H1 (cell line): Measurements from ENCODE around the gene WDR77. TPM values are rescaled to one million over a fixed set of nuclear protein-coding genes. Genes with fewer than 3 reads are reported as not detected.

Source experiments
- CTCF ChIA-PET: fragments of 300-600 bp; sonication (Branson Sonifier 250); formaldehyde crosslinking; loops from one replicate; lab custom pipeline; 2021; ENCODE audit not compliant: partially characterized antibody; lab: Charles Lee
- POLR2A ChIA-PET: fragments of 300-600 bp; sonication (Branson Sonifier 250); formaldehyde crosslinking; loops from one replicate; lab custom pipeline; 2021; ENCODE audit warnings: inconsistent platforms; ENCODE audit not compliant: partially characterized antibody; lab: Charles Lee
- DNase-seq, 2 experiments: peaks; one replicate each; pipeline versions ENCODE4 v3.0.0 to v3.0.0-alpha.2; 2010 to 2022; ENCODE audit warnings: low spot score in 2 of 2, low read depth in 1 of 2, mixed read lengths in 1 of 2
- FAIRE-seq: peaks from 2 replicates; lab custom pipeline; 2011; peaks lifted over from hg19 to GRCh38; lab: Jason Lieb, UNC
- H2AFZ ChIP-seq: 2 replicates; pipeline ENCODE4 v1.8.1; 2012; ENCODE audit warnings: low read length, inconsistent platforms
- H2AK5ac ChIP-seq: 2 replicates; pipeline ENCODE4 v1.6.1; 2013; ENCODE audit warnings: low read depth, low read length
- H2BK120ac ChIP-seq: replicated peaks from 2 replicates; pipeline ENCODE3; 2013; ENCODE audit warnings: low read depth, low read length, inconsistent platforms
- H2BK12ac ChIP-seq: 2 replicates; pipeline ENCODE4 v1.6.1; 2013; ENCODE audit warnings: low read depth, low read length
- H2BK15ac ChIP-seq: 2 replicates; pipeline ENCODE4 v1.6.1; 2013; ENCODE audit warnings: low read length
- H2BK20ac ChIP-seq: 2 replicates; pipeline ENCODE4 v1.6.1; 2013; ENCODE audit warnings: low read length
- H2BK5ac ChIP-seq: 2 replicates; pipeline ENCODE4 v1.6.1; 2013; ENCODE audit warnings: low read depth, low read length
- H3K14ac ChIP-seq: 2 replicates; pipeline ENCODE4 v1.6.1; 2013; ENCODE audit warnings: inconsistent platforms; ENCODE audit not compliant: insufficient read length
- H3K18ac ChIP-seq: 2 replicates; pipeline ENCODE4 v1.6.1; 2013; ENCODE audit warnings: low read length; ENCODE audit errors: extremely low read depth
- H3K23ac ChIP-seq: 2 replicates; pipeline ENCODE4 v1.6.1; 2013; ENCODE audit warnings: inconsistent platforms; ENCODE audit not compliant: insufficient read length
- H3K23me2 ChIP-seq: 2 replicates; pipeline ENCODE4 v1.6.1; 2013; ENCODE audit warnings: low read depth, low read length
- H3K27ac ChIP-seq: 2 replicates; pipeline ENCODE4 v1.6.1; 2011; ENCODE audit warnings: low read depth, low read length, inconsistent platforms
- H3K27me3 ChIP-seq, 4 experiments: replicated peaks in 1 of 4; 1 replicate in 1 of 4; 2 replicates in 3 of 4; pipeline versions ENCODE4 v1.6.1 to v1.8.1; 2011 to 2013; ENCODE audit warnings: low read length in 3 of 4, mild to moderate bottlenecking in 3 of 4, inconsistent platforms in 2 of 4, mixed read lengths in 2 of 4, moderate library complexity in 1 of 4; ENCODE audit not compliant: control insufficient read depth in 3 of 4, insufficient read depth in 3 of 4; ENCODE audit errors: extremely low read depth in 1 of 4
- H3K36me3 ChIP-seq, 4 experiments: 2 replicates each; pipeline versions ENCODE4 v1.6.1 to v1.8.1; 2011 to 2013; ENCODE audit warnings: mild to moderate bottlenecking in 4 of 4, low read length in 3 of 4, moderate library complexity in 2 of 4, control low read depth in 1 of 4, inconsistent platforms in 1 of 4; ENCODE audit not compliant: insufficient read depth in 4 of 4, control insufficient read depth in 2 of 4
- H3K4ac ChIP-seq: replicated peaks from 2 replicates; pipeline ENCODE3; 2013; ENCODE audit warnings: low read length, low read depth, mixed read lengths, inconsistent platforms; ENCODE audit not compliant: insufficient read length
- H3K4me1 ChIP-seq, 4 experiments: replicated peaks in 1 of 4; 1 replicate in 1 of 4; 2 replicates in 3 of 4; pipeline versions ENCODE4 v1.6.1 to v1.8.1; 2011 to 2013; ENCODE audit warnings: low read length in 3 of 4, inconsistent platforms in 2 of 4, mixed read lengths in 1 of 4; ENCODE audit not compliant: insufficient read depth in 4 of 4, control insufficient read depth in 3 of 4
- H3K4me2 ChIP-seq, 2 experiments: 2 replicates each; pipeline versions ENCODE4 v1.6.1 to v1.8.1; 2011 to 2013; ENCODE audit warnings: low read depth in 2 of 2, low read length in 2 of 2, control low read depth in 1 of 2, inconsistent platforms in 1 of 2, mild to moderate bottlenecking in 1 of 2; ENCODE audit not compliant: insufficient read depth in 1 of 2
- H3K4me3 ChIP-seq, 4 experiments: fragments of 200-600, 300-600 bp in 1 of 4; sonication (generic), shearing (Covaris generic), sonication (Bioruptor Twin) in 1 of 4; 2 replicates each; pipeline versions ENCODE4 v1.5.1 to v1.8.1; 2011 to 2016; ENCODE audit warnings: low read length in 4 of 4, low read depth in 3 of 4, control low read depth in 2 of 4, inconsistent platforms in 2 of 4, mild to moderate bottlenecking in 2 of 4, mixed read lengths in 1 of 4, moderate library complexity in 1 of 4; ENCODE audit not compliant: insufficient read depth in 2 of 4; ENCODE audit errors: extremely low read depth in 1 of 4
- H3K56ac ChIP-seq: replicated peaks from 2 replicates; pipeline ENCODE3; 2013; ENCODE audit warnings: low read depth, mild to moderate bottlenecking, mixed read lengths, low read length, inconsistent platforms; ENCODE audit not compliant: insufficient read length
- H3K79me1 ChIP-seq: 2 replicates; pipeline ENCODE4 v1.6.1; 2013; ENCODE audit warnings: low read depth, low read length, control low read depth
- H3K79me2 ChIP-seq, 2 experiments: 2 replicates each; pipeline versions ENCODE4 v1.6.1 to v1.8.1; 2012 to 2013; ENCODE audit warnings: low read length in 2 of 2, mild to moderate bottlenecking in 2 of 2, inconsistent platforms in 1 of 2; ENCODE audit not compliant: insufficient read depth in 2 of 2, control insufficient read depth in 1 of 2
- H3K9ac ChIP-seq, 4 experiments: replicated peaks in 1 of 4; 1 replicate in 1 of 4; 2 replicates in 3 of 4; pipeline versions ENCODE4 v1.6.1 to v1.8.1; 2011 to 2013; ENCODE audit warnings: low read depth in 3 of 4, low read length in 3 of 4, control low read depth in 2 of 4, mild to moderate bottlenecking in 2 of 4, moderate library complexity in 2 of 4, inconsistent platforms in 1 of 4; ENCODE audit errors: extremely low read depth in 1 of 4
- H3K9me3 ChIP-seq, 2 experiments: 2 replicates each; pipeline versions ENCODE4 v1.6.1 to v1.8.1; 2012 to 2013; ENCODE audit warnings: mild to moderate bottlenecking in 2 of 2, moderate library complexity in 2 of 2, control low read depth in 1 of 2, inconsistent platforms in 1 of 2, low read depth in 1 of 2, low read length in 1 of 2, mixed read lengths in 1 of 2; ENCODE audit not compliant: insufficient read depth in 2 of 2
- H4K20me1 ChIP-seq, 2 experiments: replicated peaks in 1 of 2; 2 replicates each; pipeline versions ENCODE3 to v1.8.1; 2011 to 2013; ENCODE audit warnings: inconsistent platforms in 2 of 2, low read length in 2 of 2, mild to moderate bottlenecking in 1 of 2; ENCODE audit not compliant: insufficient read depth in 2 of 2, control insufficient read depth in 1 of 2
- H4K5ac ChIP-seq: 2 replicates; pipeline ENCODE4 v1.6.1; 2013; ENCODE audit warnings: low read length, low read depth, mixed read lengths, inconsistent platforms; ENCODE audit not compliant: insufficient read length
- H4K8ac ChIP-seq: 2 replicates; pipeline ENCODE4 v1.8.0; 2013; ENCODE audit warnings: mild to moderate bottlenecking, moderate library complexity, low read length, inconsistent platforms; ENCODE audit not compliant: insufficient read depth; ENCODE audit errors: extremely low read depth
- H4K91ac ChIP-seq: replicated peaks from 2 replicates; pipeline ENCODE3; 2013; ENCODE audit warnings: low read length, mixed read lengths, inconsistent platforms; ENCODE audit not compliant: insufficient read length
- WGBS, 2 experiments: shearing (Covaris generic) in 1 of 2; methylation state at CpG; one replicate each; pipeline versions ENCODE4 v1.1.6 to v1.1.7; 2013 to 2015; ENCODE audit warnings: low lambda C conversion rate in 2 of 2, mixed read lengths in 2 of 2, inconsistent platforms in 1 of 2, low coverage in 1 of 2, missing lambda C conversion rate in 1 of 2; ENCODE audit not compliant: insufficient replicate concordance in 2 of 2, insufficient coverage in 1 of 2, insufficient read length in 1 of 2; ENCODE audit errors: extremely low coverage in 1 of 2, missing lambda C conversion rate in 1 of 2; 5-methylcytosine and 5-hydroxymethylcytosine counted together
- polyA plus RNA-seq, 7 experiments: library from polyadenylated mRNA; depleted of rRNA in 3 of 7; stranded (reverse) in 5 of 7; unstranded in 2 of 7; fragments of >200 nt in 5 of 7; fragments of 200-250 nt in 2 of 7; gene quantifications; 1 replicate in 5 of 7; 2 replicates in 1 of 7; 4 replicates in 1 of 7; pipeline versions ENCODE4 v1.2.1 to v1.2.3, GENCODE V29; 2011 to 2013; ENCODE audit warnings: missing spikeins in 2 of 7, mixed read lengths in 2 of 7
- total RNA-seq: library from RNA; stranded (reverse); fragmentation: NEBNext Ultra II Directional; extraction: Animal tissue kit (Norgen Biotek cat#: 25700); gene quantifications from 2 replicates; pipeline ENCODE4 v1.2.1, GENCODE V29; 2021

WDR77 gene
- total and polyA plus RNA-seq, 2 of the 8 experiments (the other 6 are each of a cell fraction or from before 2014, with no cell fraction given), result 66.0 to 156 TPM

GRCh38 chr1:111404588-111404987 lies 44.5 kb downstream of the WDR77 start:
- POLR2A ChIA-PET, result interaction anchor here (1.3 to 1.6 kb wide), 2 partner anchors 13 to 43 kb away, joined by 3 read pairs; no protein-coding TSS in a partner anchor
- H4K5ac ChIP-seq, result no peak overlapping the region

More at GRCh38 chr1:111404588-111404987, 44.5 kb downstream of the WDR77 start:
- Histone ChIP-seq H3K4ac (no peak overlapping the region), H3K27me3 (no peaks in the 10 kb centered on the region), H2BK20ac (no peak overlapping the region), H3K79me1 (no peaks in the 10 kb centered on the region), H3K18ac (no peak overlapping the region), H3K4me2 (no peak overlapping the region), H2AFZ (no peak overlapping the region), H2AK5ac (no peak overlapping the region), H3K79me2 (no peaks in the 10 kb centered on the region), H3K23me2 (no peaks in the 10 kb centered on the region), H3K4me1 (no peaks in the 10 kb centered on the region), H3K36me3 (no peaks in the 10 kb centered on the region), H4K8ac (no peak overlapping the region), H3K9ac (no peak overlapping the region), H3K56ac (no peak overlapping the region), H2BK12ac (no peak overlapping the region), H2BK15ac (no peak overlapping the region), H4K20me1 (no peaks in the 10 kb centered on the region), H2BK5ac (no peak overlapping the region), H4K91ac (no peak overlapping the region), H3K4me3 (no peak overlapping the region), H3K14ac (no peak overlapping the region), H3K9me3 (no peaks in the 10 kb centered on the region), H3K23ac (no peak overlapping the region), H2BK120ac (no peak overlapping the region), H3K27ac (no peak overlapping the region)
- FAIRE-seq, result no peak
- DNase-seq, result no peak
- WGBS, 2 experiments, result 69% methylated on average over 4 of the region's 4 CpGs; no CpG with 5 or more reads in 1 of the 2 experiments
- CTCF ChIA-PET, result interaction anchor here (0.8 to 3.4 kb wide), 3 partner anchors 29 to 181 kb away, joined by 3 to 13 read pairs (median 4); no protein-coding TSS in a partner anchor
